ENCODE measurements around the gene SLC22A14. TPM values are rescaled to one million over a fixed set of nuclear protein-coding genes. Genes with fewer than 3 reads are reported as not detected.

Gene SLC22A14
- total RNA-seq, 1 experiment from 2014 or later = 0.14 TPM

DNA sequence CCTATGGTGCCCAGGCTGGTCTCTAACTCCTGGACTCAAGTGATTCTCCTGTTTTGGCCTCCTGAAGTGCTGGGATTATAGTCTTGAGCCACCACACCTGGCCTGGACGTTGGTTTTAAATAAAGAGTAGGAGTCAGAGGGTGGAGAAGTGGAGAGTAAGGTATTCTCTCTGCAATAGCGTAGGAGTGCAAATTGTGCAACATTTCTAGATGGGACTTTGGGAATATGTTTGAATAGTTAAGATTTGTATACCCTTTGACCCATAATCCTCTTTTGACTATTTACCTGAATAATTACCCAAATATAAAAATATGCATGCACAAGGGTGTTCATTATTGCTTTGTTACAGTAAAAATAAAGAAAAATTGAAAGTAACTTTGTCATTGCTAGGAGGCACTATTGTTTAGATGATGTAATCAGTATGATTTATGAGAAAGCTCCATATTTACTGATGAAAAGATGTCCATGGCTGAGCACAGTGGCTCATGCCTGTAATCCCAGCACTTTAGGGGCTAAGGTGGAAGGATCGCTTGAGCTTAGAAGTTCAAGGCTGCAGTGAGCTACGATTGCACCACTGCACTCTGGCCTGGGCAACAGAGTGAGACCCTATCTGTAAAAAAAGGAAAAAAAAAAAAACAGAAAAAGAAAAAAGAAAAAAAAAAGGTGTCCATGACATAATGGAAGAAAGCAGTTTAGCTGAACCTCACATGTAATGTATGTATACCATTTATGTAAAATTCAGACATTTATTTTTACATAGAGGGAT lies 49.3 kb downstream of the SLC22A14 start:
- no peaks in the 10 kb centered on the region for H3K4me1 ChIP-seq
- H3K36me3 Mint-ChIP-seq (ENCODE audit: insufficient read depth, unreplicated experiment) = no peaks in the 10 kb centered on the region
- no peak overlapping the region for H3K27ac Mint-ChIP-seq (ENCODE audit: unreplicated experiment)
- no TSS peak for BruUV-seq (replicated peaks)
- intact Hi-C loops (cut with micrococcal nuclease; ENCODE audit: unreplicated experiment) = no loop called here
- no peaks in the 10 kb centered on the region for H3K27me3 ChIP-seq (replicated peaks; ENCODE audit: control insufficient read depth, insufficient read depth, low read length)
- no peaks in the 10 kb centered on the region for H3K9me3 Mint-ChIP-seq (ENCODE audit: unreplicated experiment)
- no peak for DNase-seq
- TF ChIP-seq, protein P1, sequence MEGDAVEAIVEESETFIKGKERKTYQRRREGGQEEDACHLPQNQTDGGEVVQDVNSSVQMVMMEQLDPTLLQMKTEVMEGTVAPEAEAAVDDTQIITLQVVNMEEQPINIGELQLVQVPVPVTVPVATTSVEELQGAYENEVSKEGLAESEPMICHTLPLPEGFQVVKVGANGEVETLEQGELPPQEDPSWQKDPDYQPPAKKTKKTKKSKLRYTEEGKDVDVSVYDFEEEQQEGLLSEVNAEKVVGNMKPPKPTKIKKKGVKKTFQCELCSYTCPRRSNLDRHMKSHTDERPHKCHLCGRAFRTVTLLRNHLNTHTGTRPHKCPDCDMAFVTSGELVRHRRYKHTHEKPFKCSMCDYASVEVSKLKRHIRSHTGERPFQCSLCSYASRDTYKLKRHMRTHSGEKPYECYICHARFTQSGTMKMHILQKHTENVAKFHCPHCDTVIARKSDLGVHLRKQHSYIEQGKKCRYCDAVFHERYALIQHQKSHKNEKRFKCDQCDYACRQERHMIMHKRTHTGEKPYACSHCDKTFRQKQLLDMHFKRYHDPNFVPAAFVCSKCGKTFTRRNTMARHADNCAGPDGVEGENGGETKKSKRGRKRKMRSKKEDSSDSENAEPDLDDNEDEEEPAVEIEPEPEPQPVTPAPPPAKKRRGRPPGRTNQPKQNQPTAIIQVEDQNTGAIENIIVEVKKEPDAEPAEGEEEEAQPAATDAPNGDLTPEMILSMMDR (IDR thresholded peaks at IDR 0.05; ENCODE audit: insufficient read depth in 1 of 2, low read depth in 1 of 2, low read length in 1 of 2, severe bottlenecking in 1 of 2, unreplicated experiment in 1 of 2) = no peak
- H3K4me1 Mint-ChIP-seq (ENCODE audit: low read depth, unreplicated experiment) = no peaks in the 10 kb centered on the region
- no peak overlapping the region for H3K4me3 ChIP-seq (ENCODE audit: low read depth, low read length)
- no peaks in the 10 kb centered on the region for H3K27me3 Mint-ChIP-seq (ENCODE audit: insufficient read depth, unreplicated experiment)
- H3K36me3 ChIP-seq (ENCODE audit: control insufficient read depth, insufficient read depth, low read length) = no peaks in the 10 kb centered on the region
- ChIA-PET POLR2A (interaction anchor here (0.6 kb wide), 1 partner anchor 275 kb away, joined by 5 read pairs; no protein-coding TSS in a partner anchor), CTCF (no interaction called here)
- no peaks in the 10 kb centered on the region for H3K9me3 ChIP-seq
- no peak overlapping the region for H3K4me3 Mint-ChIP-seq (ENCODE audit: unreplicated experiment)

DNA sequence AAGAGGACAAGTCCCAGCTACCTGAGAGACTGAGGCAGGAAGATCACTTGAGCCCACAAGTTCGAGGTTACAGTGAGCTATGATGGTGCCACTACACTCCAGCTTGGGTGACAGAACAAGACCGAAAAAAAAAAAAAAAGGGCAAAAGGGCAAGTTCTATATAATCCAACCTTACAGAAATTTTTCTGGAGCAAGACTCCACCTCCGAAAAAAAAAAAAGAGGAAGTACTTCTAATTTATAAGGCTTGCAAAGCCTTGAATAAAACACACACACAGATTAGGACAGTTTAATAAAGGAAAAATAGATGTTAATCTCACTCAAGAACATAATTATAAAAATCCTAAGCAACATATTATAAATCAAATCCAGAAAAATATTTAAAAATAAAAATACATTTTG lies 50.1 kb downstream of the SLC22A14 start:
- intact Hi-C loops (cut with micrococcal nuclease; ENCODE audit: unreplicated experiment) = no loop called here
- Mint-ChIP-seq H3K27me3 (ENCODE audit: insufficient read depth, unreplicated experiment) (no peaks in the 10 kb centered on the region), H3K27ac (ENCODE audit: unreplicated experiment) (no peak overlapping the region), H3K4me1 (ENCODE audit: low read depth, unreplicated experiment) (no peaks in the 10 kb centered on the region), H3K36me3 (ENCODE audit: insufficient read depth, unreplicated experiment) (no peaks in the 10 kb centered on the region), H3K4me3 (ENCODE audit: unreplicated experiment) (no peak overlapping the region), H3K9me3 (ENCODE audit: unreplicated experiment) (no peaks in the 10 kb centered on the region)
- TF ChIP-seq, protein P1 (IDR thresholded peaks at IDR 0.05; ENCODE audit: insufficient read depth in 1 of 2, low read depth in 1 of 2, low read length in 1 of 2, severe bottlenecking in 1 of 2, unreplicated experiment in 1 of 2) = no peak
- Histone ChIP-seq H3K27me3 (replicated peaks; ENCODE audit: control insufficient read depth, insufficient read depth, low read length) (no peaks in the 10 kb centered on the region), H3K4me1 (no peaks in the 10 kb centered on the region), H3K9me3 (no peaks in the 10 kb centered on the region), H3K36me3 (ENCODE audit: control insufficient read depth, insufficient read depth, low read length) (no peaks in the 10 kb centered on the region), H3K4me3 (ENCODE audit: low read depth, low read length) (no peak overlapping the region)
- CTCF ChIA-PET = no interaction called here
- POLR2A ChIA-PET = interaction anchor here (0.6 kb wide), 1 partner anchor 275 kb away, joined by 5 read pairs; no protein-coding TSS in a partner anchor
- no peak for DNase-seq
- BruUV-seq (replicated peaks) = no TSS peak

DNA sequence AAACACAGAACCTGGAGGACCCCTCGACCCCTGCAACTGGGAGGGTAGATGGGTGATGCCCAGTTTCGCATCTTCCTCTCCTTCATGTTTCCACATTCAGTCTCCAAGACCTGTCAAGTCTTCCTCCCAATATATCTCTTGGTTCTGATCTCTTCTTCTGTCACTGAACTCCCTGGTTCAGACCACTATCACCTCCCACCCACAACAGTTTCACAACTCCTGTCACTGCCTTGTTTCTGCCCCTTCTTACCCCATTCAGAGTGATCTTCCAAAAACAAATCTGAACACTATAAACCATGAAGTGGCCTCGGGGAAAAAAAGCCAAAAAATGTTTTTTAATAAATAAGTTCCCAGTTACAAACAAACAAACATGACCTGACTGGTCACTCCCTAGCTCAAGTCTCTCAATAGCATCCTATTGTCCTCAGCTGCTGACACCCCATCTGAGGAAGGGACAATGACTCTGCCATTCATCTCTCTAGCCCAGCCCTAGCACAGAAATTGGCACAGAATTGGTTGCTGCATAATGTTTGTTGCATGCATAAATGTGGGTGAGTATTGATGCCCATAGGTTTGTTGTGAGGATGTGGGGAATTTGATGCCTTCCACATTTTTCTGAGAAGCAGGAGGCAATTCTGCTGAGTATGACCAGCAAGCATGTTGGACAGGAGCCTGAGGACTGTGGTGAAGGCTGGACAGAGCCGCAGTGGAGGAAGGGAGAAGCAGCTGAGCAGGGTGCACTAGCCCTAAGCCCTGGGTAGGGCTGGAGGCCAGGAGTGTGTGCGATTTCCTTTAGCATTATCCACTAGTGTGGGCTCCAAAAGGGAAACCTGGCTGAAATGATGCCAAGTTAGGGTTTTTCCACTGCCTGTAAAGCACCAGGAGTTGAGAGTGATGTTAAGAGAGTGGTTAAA lies 52.3 kb downstream of the SLC22A14 start:
- POLR2A ChIA-PET = no interaction called here
- H3K4me1 Mint-ChIP-seq (ENCODE audit: low read depth, unreplicated experiment) = no peaks in the 10 kb centered on the region
- H3K4me3 Mint-ChIP-seq (ENCODE audit: unreplicated experiment) = no peak overlapping the region
- CTCF ChIA-PET = no interaction called here
- H3K4me3 ChIP-seq (ENCODE audit: low read depth, low read length) = no peak overlapping the region
- no peaks in the 10 kb centered on the region for H3K9me3 Mint-ChIP-seq (ENCODE audit: unreplicated experiment)
- no peaks in the 10 kb centered on the region for H3K36me3 Mint-ChIP-seq (ENCODE audit: insufficient read depth, unreplicated experiment)
- no peak overlapping the region for H3K27ac Mint-ChIP-seq (ENCODE audit: unreplicated experiment)
- TF ChIP-seq, protein P1 (IDR thresholded peaks at IDR 0.05; ENCODE audit: insufficient read depth in 1 of 2, low read depth in 1 of 2, low read length in 1 of 2, severe bottlenecking in 1 of 2, unreplicated experiment in 1 of 2) = no peak
- DNase-seq = no peak
- intact Hi-C loops (cut with micrococcal nuclease; ENCODE audit: unreplicated experiment) = no loop called here
- no peaks in the 10 kb centered on the region for H3K9me3 ChIP-seq
- no TSS peak for BruUV-seq (replicated peaks)
- no peaks in the 10 kb centered on the region for H3K4me1 ChIP-seq
- no peaks in the 10 kb centered on the region for H3K27me3 Mint-ChIP-seq (ENCODE audit: insufficient read depth, unreplicated experiment)
- no peaks in the 10 kb centered on the region for H3K27me3 ChIP-seq (replicated peaks; ENCODE audit: control insufficient read depth, insufficient read depth, low read length)
- H3K36me3 ChIP-seq (ENCODE audit: control insufficient read depth, insufficient read depth, low read length) = no peaks in the 10 kb centered on the region

Data from Caco-2 (cell line).